Panc1 (cell line): Measurements from ENCODE around the gene GALNT13. TPM values are rescaled to one million over a fixed set of nuclear protein-coding genes. Genes with fewer than 3 reads are reported as not detected.

Source experiments
- ATAC-seq: fragments of 200-7000 bp; cut with Tn5 transposase; 2 replicates; pipeline ENCODE4 v1.9.1; 2020; ENCODE audit warnings: mild to moderate bottlenecking, moderate library complexity
- BruUV-seq: library from RNA; stranded (reverse); fragments of 400-500 nt; replicated peaks from 2 replicates; lab custom pipeline; 2021; lab: Mats Ljungman, UMichigan
- CTCF ChIA-PET: fragments of 300-600 bp; sonication (Branson Sonifier 250); formaldehyde crosslinking; loops from one replicate; lab custom pipeline; 2022; ENCODE audit warnings: antibody characterized with exemption; lab: Charles Lee
- POLR2A ChIA-PET: fragments of 300-600 bp; sonication (Branson Sonifier 250); formaldehyde crosslinking; loops from one replicate; lab custom pipeline; 2022; ENCODE audit warnings: antibody characterized with exemption; lab: Charles Lee
- DNase-seq: peaks from one replicate; pipeline ENCODE4 v3.0.0-alpha.2; 2010; ENCODE audit warnings: low read depth, low spot score
- H3K27ac ChIP-seq: 2 replicates; pipeline ENCODE4 v1.5.1; 2011; ENCODE audit warnings: mild to moderate bottlenecking, low read length, inconsistent platforms
- H3K27me3 ChIP-seq: fragments of 200-500 bp; sonication (Bioruptor generic); 2 replicates; pipeline ENCODE4 v1.6.0; 2014; ENCODE audit warnings: low read length, inconsistent platforms; ENCODE audit not compliant: control insufficient read depth, insufficient read depth
- H3K36me3 ChIP-seq: fragments of 200-500 bp; sonication (Bioruptor generic); 2 replicates; pipeline ENCODE4 v1.5.1; 2014; ENCODE audit warnings: inconsistent platforms, mild to moderate bottlenecking, low read length, moderate library complexity; ENCODE audit not compliant: control insufficient read depth, insufficient read depth
- H3K4me1 ChIP-seq: 2 replicates; pipeline ENCODE4 v1.5.1; 2011; ENCODE audit warnings: inconsistent platforms, mild to moderate bottlenecking, low read length, moderate library complexity; ENCODE audit not compliant: control insufficient read depth, insufficient read depth
- H3K4me3 ChIP-seq, 2 experiments: 2 replicates each; pipeline ENCODE4 v1.5.1; 2011 to 2012; ENCODE audit warnings: low read depth in 2 of 2, low read length in 2 of 2, mild to moderate bottlenecking in 2 of 2, inconsistent platforms in 1 of 2, moderate library complexity in 1 of 2
- H3K9me3 ChIP-seq: fragments of 200-500 bp; sonication (Bioruptor generic); 2 replicates; pipeline ENCODE4 v1.5.1; 2014; ENCODE audit warnings: low read depth, mild to moderate bottlenecking, inconsistent platforms, low read length, moderate library complexity; ENCODE audit not compliant: control insufficient read depth, insufficient read depth
- POLR2AphosphoS5 ChIP-seq: IDR thresholded peaks from 2 replicates; pipeline ENCODE4 v1.6.1; 2012; ENCODE audit warnings: mild to moderate bottlenecking, low read depth, low read length, moderate library complexity
- REST ChIP-seq, 2 experiments: IDR thresholded peaks; 2 replicates each; pipeline ENCODE4 v1.6.1; 2011 to 2012; ENCODE audit warnings: low read depth in 2 of 2, control low read depth in 1 of 2, low read length in 1 of 2, mild to moderate bottlenecking in 1 of 2, moderate library complexity in 1 of 2; ENCODE audit not compliant: insufficient read depth in 1 of 2
- SIN3A ChIP-seq: IDR thresholded peaks from 2 replicates; pipeline ENCODE4 v1.6.1; 2012; ENCODE audit warnings: low read depth, mild to moderate bottlenecking, low read length, moderate library complexity, borderline replicate concordance; ENCODE audit not compliant: insufficient read depth
- TCF7L2 ChIP-seq: IDR thresholded peaks from 2 replicates; pipeline ENCODE4 v1.6.1; 2011; ENCODE audit warnings: mild to moderate bottlenecking, low read depth, low read length, inconsistent platforms
- in situ Hi-C: cut with HindIII; loops from 2 replicates; pipeline ENCODE4 v1.10.0; 2016; ENCODE audit warnings: low sequenced_read_pairs, low pct_unique_long_range_greater_than_20kb
- intact Hi-C: fragments of 100-400 bp; cut with micrococcal nuclease; formaldehyde crosslinking; loops from one replicate; pipeline ENCODE4 v1.10.0; 2022; ENCODE audit not compliant: unreplicated experiment
- total RNA-seq: library from RNA; stranded (reverse); gene quantifications from one replicate; pipeline ENCODE4 v1.2.1, GENCODE V29; 2021; ENCODE audit not compliant: unreplicated experiment
- TF ChIP-seq, protein P1 (sequence below): fragments of 450-650 bp; IDR thresholded peaks from 2 replicates; pipeline ENCODE4 v1.5.1; 2017; ENCODE audit warnings: mild to moderate bottlenecking

The GALNT13 gene
- total RNA-seq, 1 experiment from 2014 or later = not detected

DNA sequence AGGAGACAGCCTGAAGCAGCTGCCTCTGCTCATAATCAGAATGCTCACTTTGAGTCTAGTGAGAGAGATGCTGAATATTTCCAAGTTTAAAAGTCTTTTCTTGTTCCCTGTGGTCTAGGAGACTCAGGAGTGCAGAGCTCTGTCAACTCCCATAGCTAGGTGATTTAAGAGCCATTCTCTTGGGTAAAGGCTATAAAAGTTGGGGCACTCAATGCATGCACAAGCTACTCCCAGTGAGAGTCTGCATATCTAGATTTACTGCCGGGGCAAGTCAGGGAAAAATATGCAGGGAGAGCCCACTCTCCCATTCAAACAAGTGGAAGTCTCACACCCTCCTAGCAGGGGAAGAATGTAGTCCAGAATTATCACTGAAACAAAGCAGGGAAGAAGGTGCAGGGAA is 418.1 kb downstream of the GALNT13 start:
- Histone ChIP-seq H3K9me3 (no peaks in the 10 kb centered on the region), H3K27ac (no peak overlapping the region), H3K36me3 (no peaks in the 10 kb centered on the region), H3K27me3 (no peaks in the 10 kb centered on the region), H3K4me1 (no peaks in the 10 kb centered on the region), H3K4me3 (no peak overlapping the region)
- ATAC-seq = no peak
- TF ChIP-seq, protein P1, sequence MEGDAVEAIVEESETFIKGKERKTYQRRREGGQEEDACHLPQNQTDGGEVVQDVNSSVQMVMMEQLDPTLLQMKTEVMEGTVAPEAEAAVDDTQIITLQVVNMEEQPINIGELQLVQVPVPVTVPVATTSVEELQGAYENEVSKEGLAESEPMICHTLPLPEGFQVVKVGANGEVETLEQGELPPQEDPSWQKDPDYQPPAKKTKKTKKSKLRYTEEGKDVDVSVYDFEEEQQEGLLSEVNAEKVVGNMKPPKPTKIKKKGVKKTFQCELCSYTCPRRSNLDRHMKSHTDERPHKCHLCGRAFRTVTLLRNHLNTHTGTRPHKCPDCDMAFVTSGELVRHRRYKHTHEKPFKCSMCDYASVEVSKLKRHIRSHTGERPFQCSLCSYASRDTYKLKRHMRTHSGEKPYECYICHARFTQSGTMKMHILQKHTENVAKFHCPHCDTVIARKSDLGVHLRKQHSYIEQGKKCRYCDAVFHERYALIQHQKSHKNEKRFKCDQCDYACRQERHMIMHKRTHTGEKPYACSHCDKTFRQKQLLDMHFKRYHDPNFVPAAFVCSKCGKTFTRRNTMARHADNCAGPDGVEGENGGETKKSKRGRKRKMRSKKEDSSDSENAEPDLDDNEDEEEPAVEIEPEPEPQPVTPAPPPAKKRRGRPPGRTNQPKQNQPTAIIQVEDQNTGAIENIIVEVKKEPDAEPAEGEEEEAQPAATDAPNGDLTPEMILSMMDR = no peak
- in situ Hi-C loops = no loop called here
- no TSS peak for BruUV-seq
- intact Hi-C loops = no loop called here
- no peak for DNase-seq
- ChIA-PET CTCF (no interaction called here), POLR2A (no interaction called here)

GRCh38 chr2:154291511-154291910 is 419.8 kb downstream of the GALNT13 start:
- POLR2A ChIA-PET = no interaction called here

More at GRCh38 chr2:154291511-154291910, 419.8 kb downstream of the GALNT13 start:
- no TSS peak for BruUV-seq
- no peaks in the 10 kb centered on the region for H3K27me3 ChIP-seq
- DNase-seq = no peak
- H3K27ac ChIP-seq = no peak overlapping the region
- H3K4me1 ChIP-seq = no peaks in the 10 kb centered on the region
- H3K4me3 ChIP-seq = no peak overlapping the region
- TF ChIP-seq TCF7L2 (no peak), REST (IDR thresholded peaks at IDR 0.05; ENCODE audit: insufficient read depth in 1 of 2, low read depth in 2 of 2, low read length in 1 of 2) (no peak), POLR2AphosphoS5 (no peak), SIN3A (no peak)
- TF ChIP-seq, protein P1 = no peak
- no peak for ATAC-seq
- no peaks in the 10 kb centered on the region for H3K9me3 ChIP-seq
- H3K36me3 ChIP-seq = no peaks in the 10 kb centered on the region
- in situ Hi-C loops (no loop called here), intact Hi-C loops (no loop called here)
- CTCF ChIA-PET = no interaction called here
